GM21717 (cell line): Measurements from ENCODE around the gene CFLAR.
"Not testable (repeated sequence)": the region's sequence is repeated elsewhere in the genome, so short reads cannot be mapped to it uniquely, and the experiment has no call there.

Experiments used
- ATAC-seq: cut with Tn5 transposase; IDR thresholded peaks from one replicate; pipeline ENCODE4 v1.9.1; 2021; ENCODE audit warnings: mild to moderate bottlenecking, moderate library complexity; ENCODE audit not compliant: unreplicated experiment

Gene CFLAR

GRCh38 chr2:201116115-201116958 lies at the start of gene CFLAR:
Gene CFLAR (plus strand): TSS chr2:201116164. CDS start chr2:201129866, 13,702 bp downstream.
- ATAC-seq, result peak; percentile 34

DNA sequence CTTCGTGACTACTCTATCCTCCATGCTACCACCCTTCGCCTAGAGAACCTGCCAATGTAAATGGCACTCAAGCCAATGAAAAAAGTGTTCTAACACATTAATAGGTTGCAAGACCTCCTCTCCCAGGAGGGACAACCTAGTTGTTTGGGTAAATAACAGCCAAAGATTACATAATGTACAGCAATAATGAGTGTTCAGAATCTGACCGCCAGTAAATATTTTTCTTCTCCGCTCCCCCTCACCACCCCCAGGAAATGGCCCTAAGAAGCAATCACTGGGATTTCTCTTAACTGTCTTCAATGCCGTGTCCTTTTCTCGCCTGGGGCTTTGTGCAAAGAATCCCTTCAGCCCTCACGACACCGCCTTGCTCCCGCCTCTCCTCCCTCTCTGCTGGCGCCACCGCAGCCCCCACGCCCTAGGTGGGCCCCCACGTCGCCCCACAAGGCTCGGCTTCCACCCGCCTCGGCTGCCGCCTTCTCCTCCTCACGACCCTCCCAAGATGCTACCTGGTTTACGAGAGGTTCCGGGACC lies 45.0 kb upstream of the CFLAR start:
- peak; percentile 18 for ATAC-seq

DNA sequence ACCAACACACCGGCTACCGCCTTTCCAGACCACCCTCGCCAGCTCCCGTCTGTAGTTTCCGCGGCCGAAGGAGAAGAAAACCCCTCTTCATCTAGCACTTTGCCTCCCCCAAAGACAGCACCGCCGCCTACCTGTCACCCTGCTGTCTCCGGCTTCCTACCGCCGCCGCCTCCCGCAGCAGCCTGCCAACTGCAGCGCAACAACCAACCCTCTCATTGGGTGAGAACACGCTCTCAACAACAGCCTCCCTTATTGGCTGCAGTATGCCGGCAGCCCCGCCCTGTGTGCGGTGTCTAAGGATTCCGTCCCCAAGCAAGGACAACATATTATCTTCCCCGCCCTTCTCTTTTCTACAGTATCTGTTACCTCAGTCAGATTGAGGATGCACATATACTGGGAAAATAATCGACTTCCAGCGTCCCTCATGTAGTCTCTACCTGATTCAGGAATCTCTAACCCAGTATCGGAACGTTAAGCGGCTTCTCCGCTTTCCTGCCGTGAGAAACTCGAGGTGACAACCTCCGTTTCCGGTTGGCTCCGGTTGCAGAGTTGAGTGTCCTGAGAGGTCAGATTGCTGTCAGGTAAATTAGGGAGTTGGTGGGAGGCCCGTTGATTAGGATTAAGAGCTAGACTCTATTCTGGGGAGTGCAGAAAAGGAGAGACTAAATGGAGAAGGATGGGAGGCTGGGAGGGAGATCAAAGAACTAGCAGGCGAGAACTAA lies 44.3 kb upstream of the CFLAR start, which contains the start of the genes HYCC2 and NDUFB3:
HYCC2 (minus strand) TSS at position 193 of the 722 bp plus-strand sequence. CDS start 47,662 bp downstream, outside the sequence.
NDUFB3 (plus strand) TSS at position 523 of the 722 bp plus-strand sequence. CDS start 6,882 bp downstream, outside the sequence.
- ATAC-seq, result peak; percentile 97

DNA sequence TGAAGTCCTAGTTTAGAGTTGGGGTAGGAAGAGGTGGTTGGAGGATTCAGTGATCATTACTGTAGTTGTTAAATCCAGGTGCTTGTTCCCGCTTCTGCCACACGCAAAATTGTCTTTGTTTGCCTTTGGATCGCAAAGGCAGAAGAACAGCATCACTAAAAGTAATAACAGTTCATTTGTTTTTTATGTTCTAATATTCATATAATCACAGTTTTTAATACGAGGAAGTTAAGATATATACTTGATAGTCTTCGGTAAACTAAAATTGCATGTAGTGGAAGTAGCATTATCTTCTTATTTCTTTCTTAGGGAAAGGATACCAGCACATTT lies 43.8 kb upstream of the CFLAR start:
- peak; percentile 6 for ATAC-seq

DNA sequence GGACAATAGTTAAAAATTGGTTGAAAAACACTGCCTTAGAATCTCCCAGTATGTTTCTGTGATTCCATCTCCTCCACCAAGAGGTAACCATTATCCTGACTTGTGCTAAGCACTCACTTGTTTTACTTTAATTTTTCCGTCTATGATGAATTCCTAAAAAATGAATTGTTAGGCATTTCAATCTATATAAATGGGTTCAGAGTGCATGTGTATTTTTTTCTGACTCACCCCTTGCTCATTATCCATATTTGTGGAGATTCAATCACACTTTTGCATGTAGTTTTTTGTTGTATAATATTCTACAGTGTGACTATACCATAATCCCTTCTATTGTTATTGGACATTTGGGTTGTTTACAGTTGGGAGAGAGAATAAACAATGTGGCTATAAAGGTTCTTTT lies 42.9 kb upstream of the CFLAR start:
- ATAC-seq, result no peak

GRCh38 chr2:201074996-201075395 lies 41.0 kb upstream of the CFLAR start:
- ATAC-seq, result no peak

DNA sequence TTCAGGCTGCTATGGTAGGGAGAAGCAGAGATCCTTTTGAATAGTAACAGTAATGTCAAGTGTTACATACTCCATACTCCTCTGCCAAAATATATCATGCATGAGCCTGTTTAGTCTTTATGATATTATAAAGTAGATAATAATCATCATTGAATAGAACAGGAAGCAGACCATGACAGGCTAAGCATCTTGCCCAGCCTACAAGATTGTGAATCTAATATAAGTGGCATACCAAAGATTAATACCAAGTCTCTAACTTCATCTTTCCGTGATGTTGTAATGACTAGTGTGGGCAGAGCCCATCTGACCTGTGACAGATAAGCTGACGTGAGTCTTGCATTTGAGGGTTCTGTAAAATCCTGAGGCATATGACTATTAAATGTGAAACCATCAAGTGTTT lies 31.1 kb upstream of the CFLAR start:
- no peak for ATAC-seq

DNA sequence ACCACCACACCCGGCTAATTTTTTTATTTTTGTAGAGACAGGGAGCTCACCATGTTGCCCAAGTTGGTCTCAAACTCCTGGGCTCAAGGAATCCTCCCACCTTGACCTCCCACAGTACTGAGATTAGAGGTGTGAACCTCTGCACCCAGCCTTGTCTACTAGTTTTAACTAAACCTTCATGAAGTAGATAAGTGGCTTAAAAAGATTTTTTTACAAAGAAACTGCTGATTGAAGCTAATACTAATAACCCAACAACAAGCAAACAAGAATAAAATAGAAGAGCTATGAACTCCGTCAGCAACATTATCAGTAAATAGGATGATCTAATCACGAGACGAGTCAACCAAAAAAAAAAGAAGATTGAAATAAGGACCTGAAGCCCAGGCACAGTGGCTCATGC lies 25.4 kb upstream of the CFLAR start:
- no peak for ATAC-seq

DNA sequence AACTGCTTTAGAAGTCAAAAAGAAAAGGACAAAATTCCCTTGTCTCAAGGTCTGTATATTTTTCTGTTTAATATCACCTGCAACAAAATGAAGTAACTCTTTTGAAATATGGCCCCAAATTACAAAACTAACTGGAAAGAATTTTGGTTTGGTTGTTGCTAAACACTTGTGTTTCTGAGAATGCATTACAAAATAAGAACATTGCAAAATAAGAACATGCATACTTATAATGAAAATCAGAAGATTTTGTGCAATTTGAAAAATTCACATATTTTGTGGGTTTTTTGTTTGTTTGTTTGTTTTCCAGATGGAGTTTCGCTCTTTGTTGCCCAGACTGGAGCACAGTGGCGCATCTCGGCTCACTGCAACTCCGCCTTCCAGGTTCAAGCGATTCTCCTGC lies 22.4 kb upstream of the CFLAR start:
- ATAC-seq, result no peak

GRCh38 chr2:201100497-201100896 lies 15.5 kb upstream of the CFLAR start:
- no peak for ATAC-seq

DNA sequence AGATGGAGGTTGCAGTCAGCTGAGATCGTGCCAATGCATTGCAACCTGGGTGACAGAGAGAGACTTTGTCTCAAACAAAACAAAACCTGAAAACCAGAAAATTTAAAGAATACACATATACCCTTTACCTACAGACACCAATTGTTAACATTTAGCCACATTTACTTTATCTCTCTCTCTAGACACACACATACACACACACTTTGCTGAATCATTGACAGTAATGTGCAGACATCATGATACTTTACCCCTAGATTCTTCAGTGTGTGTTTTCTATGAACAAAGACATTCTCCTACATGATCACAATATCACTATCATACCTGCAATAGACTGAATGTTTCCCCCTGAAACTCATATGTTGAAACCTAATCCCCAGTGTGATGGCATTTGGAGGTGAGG lies 10.2 kb upstream of the CFLAR start:
- no peak for ATAC-seq

DNA sequence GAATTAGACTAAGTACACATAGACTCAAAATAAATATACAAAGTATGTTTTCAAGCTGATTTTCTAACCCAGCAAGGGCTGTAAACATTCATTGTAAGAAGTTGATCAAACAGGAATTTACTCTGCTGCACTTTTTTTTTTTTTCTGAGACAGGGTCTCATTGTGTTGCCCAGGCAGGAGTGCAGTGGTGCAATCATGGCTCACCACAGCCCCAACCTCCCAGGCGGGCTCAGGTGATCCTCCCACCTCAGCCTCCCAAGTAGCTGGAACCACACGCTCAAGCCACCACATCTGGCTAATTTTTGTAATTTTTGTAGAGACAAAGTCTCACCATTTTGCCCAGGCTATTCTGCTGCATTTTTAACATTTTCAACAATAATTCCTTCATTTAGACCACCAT lies 8.3 kb upstream of the CFLAR start:
- no peak for ATAC-seq

- no peak for ATAC-seq
These were observed 7.6 kb upstream of the CFLAR start for GRCh38 chr2:201108341-201108740.

GRCh38 chr2:201109186-201109585 lies 6.8 kb upstream of the CFLAR start:
- ATAC-seq, result no peak

GRCh38 chr2:201110615-201111014 lies 5.3 kb upstream of the CFLAR start:
- no peak for ATAC-seq

DNA sequence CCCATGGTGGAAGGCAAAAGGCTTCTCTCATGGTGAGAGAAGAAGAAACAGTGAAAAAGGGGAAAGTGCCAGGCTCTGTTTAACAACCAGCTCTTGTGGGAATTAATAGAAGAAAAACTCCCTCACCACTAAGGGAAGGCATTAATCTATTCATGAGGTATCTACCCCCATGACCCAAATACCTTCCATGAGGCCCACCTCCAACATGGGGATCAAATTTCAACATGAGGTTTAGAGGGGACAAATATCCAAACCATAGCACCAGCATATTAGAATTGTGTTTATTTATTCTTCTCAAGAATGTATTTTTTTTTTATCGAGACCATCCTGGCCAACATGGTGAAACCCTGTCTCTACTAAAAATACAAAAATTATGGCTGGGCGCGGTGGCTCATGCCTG lies 4.9 kb upstream of the CFLAR start:
- no peak for ATAC-seq

GRCh38 chr2:201114350-201114749 lies 1.6 kb upstream of the CFLAR start:
- no peak for ATAC-seq

DNA sequence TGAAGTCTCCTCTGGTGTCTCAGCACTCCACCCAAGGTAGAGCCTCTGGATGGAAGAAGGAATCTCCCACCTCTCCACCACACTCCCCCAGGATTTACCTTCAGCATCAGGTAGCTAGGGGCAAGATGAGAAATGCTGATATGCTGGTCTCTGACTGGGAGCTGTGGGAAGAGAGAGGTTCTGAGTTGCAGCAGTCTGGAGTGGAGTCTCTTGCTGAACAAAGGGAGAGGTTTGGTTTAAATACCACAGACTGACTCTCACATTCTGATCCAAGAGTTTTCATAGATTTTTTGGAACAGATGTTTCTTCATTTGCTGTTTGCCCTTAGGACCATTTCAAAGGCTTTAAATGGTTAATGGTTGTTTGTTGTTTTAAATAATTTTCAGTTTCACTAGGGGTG lies 1.1 kb upstream of the CFLAR start:
- no peak for ATAC-seq

GRCh38 chr2:201116959-201117734 lies 1.2 kb downstream of the CFLAR start:
- ATAC-seq, result no peak

DNA sequence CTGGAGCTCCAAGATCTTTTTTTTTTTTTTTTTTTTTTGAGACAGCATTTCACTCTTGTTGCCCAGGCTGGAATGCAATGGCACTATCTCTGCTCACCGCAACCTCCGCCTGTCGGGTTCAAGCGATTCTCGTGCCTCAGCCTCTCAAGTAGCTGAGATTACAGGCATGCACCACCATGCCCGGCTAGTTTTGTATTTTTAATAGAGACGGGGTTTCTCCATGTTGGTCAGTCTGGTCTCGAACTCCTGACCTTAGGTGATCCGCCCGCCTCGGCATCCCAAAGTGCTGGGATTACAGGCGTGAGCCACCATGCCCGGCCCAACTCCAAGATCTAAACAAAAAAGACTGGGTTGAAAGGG lies 1.8 kb downstream of the CFLAR start:
- ATAC-seq, result not testable (repeated sequence)
